Activated naive CD8-positive, alpha-beta T cell treated with anti-CD3 and anti-CD28 coated beads, Interleukin-2, amount 10 ng/mL, durations not matched to agents 7 days and 5 days (primary cell): ENCODE results near the gene CD4. TPM values are rescaled to one million over a fixed set of nuclear protein-coding genes. Genes with fewer than 3 reads are reported as not detected.
A peak's percentile ranks its signal among the peaks of the same experiment; 100 is the strongest.
"Not testable (repeated sequence)": the region's sequence is repeated elsewhere in the genome, so short reads cannot be mapped to it uniquely, and the experiment has no call there.

ENCODE experiments used
- ATAC-seq: fragments of 150-1000 bp; cut with Tn5 transposase; one replicate; pipeline ENCODE4 v1.10.0; 2021; ENCODE audit warnings: low read depth, moderate library complexity
- POLR2A ChIA-PET: fragments of 350-600 bp; sonication (Branson Sonifier 250); formaldehyde crosslinking; loops from one replicate; lab custom pipeline; 2021; ENCODE audit warnings: antibody characterized with exemption; lab: Charles Lee
- DNase-seq: peaks from one replicate; pipeline ENCODE4 v3.0.0; 2021
- H3K27ac Mint-ChIP-seq: one replicate; pipeline ENCODE4 v1.8.0; 2022; ENCODE audit warnings: mild to moderate bottlenecking, mixed read lengths
- H3K27me3 Mint-ChIP-seq: one replicate; pipeline ENCODE4 v1.8.0; 2022; ENCODE audit warnings: mild to moderate bottlenecking, moderate library complexity, mixed read lengths
- H3K36me3 Mint-ChIP-seq: one replicate; pipeline ENCODE4 v1.8.0; 2021; ENCODE audit warnings: mild to moderate bottlenecking, mixed read lengths
- H3K4me1 Mint-ChIP-seq: one replicate; pipeline ENCODE4 v1.8.0; 2021; ENCODE audit warnings: mixed read lengths
- H3K4me3 Mint-ChIP-seq: one replicate; pipeline ENCODE4 v1.8.0; 2022; ENCODE audit warnings: mild to moderate bottlenecking, moderate library complexity, mixed read lengths
- H3K9me3 Mint-ChIP-seq: one replicate; pipeline ENCODE4 v1.8.0; 2021; ENCODE audit warnings: mixed read lengths
- total RNA-seq, 2 experiments: library from RNA; stranded (reverse); gene quantifications; one replicate each; pipeline ENCODE4 v1.2.3, GENCODE V29; 2021

Gene CD4
- total RNA-seq, 2 experiments from 2014 or later = 2.6 to 3.0 TPM

DNA sequence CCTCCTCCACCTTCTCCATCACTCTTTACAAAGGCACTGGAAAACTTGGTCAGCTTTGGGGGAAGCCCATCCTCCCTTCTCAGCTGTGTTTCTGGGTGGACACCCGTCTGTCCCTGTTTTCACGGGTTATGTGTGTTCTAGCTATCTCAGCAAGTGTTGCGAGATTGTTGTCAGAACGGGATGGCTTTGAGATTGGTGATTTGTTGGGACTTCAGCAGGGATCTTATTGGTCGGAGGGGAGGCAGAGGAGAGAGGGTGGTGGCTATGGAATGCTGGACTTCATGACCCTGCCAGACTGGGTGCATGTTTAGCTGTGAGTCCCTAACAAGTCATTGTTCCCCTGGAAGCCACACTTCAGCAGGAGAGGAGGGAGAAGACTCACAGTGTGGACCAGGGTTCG is 64.7 kb downstream of the CD4 start:
- no peak for DNase-seq
- Mint-ChIP-seq H3K27me3 (no peaks in the 10 kb centered on the region), H3K36me3 (peaks cover 26% of the 10 kb centered on the region), H3K4me1 (peaks cover 31% of the 10 kb centered on the region), H3K27ac (peak overlapping the region; percentile 64), H3K9me3 (no peaks in the 10 kb centered on the region), H3K4me3 (peak overlapping the region; percentile 96)
- POLR2A ChIA-PET = interaction anchor here (0.5 to 7.2 kb wide), 6 partner anchors 12 to 174 kb away, joined by 6 to 106 read pairs (median 24); partner anchors contain the start of genes MLF2, SPSB2 and TPI1
- no peak for ATAC-seq

DNA sequence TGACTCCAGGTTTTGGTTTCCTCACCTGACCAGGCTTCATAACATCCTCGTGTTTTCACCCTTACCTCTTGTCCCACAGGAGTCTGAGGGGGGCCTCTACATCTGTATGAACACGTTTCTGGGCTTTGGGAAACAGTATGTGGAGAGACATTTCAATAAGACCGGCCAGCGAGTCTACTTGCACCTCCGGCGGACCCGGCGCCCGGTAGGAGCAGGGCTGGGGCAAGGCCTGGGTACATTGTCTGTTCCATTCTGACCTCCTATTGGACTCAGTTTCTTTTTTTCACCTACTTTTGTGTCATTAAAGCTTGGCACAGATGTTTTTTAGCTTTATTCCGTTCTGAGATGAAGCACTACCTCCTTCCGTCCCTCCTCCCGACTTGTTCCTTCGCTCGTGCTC is 66.0 kb downstream of the CD4 start:
- Mint-ChIP-seq H3K4me1 (peaks cover 19% of the 10 kb centered on the region), H3K4me3 (no peak overlapping the region), H3K9me3 (no peaks in the 10 kb centered on the region), H3K27ac (no peak overlapping the region), H3K27me3 (no peaks in the 10 kb centered on the region), H3K36me3 (peaks cover 17% of the 10 kb centered on the region)
- no peak for DNase-seq
- no peak for ATAC-seq
- POLR2A ChIA-PET = interaction anchor here (7.2 kb wide), 1 partner anchor 11 kb away, joined by 106 read pairs; the partner anchor contains the start of gene TPI1

DNA sequence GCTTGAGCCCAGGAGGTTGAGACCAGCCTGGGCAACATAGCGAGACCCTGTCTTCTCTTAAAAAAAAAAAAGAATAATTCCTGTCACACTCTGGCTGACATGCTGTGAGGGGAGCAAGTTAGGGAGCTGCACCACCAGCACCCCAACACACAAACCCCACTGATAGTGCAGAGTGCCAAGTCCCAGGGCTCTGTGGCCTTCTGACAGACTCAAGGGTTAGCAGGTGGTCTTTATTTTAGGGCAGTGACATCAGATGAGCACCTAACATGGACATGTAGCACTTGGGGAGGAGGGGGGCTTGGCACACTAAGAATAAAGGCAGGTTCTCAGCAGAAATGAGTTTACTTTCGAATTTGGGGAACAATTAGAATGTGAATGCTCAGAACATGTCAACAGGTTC is 69.5 kb downstream of the CD4 start:
- no peak for DNase-seq
- POLR2A ChIA-PET = no interaction called here
- Mint-ChIP-seq H3K36me3 (peaks cover 28% of the 10 kb centered on the region), H3K27ac (no peak overlapping the region), H3K4me1 (peaks cover 6% of the 10 kb centered on the region), H3K4me3 (no peak overlapping the region), H3K9me3 (no peaks in the 10 kb centered on the region), H3K27me3 (no peaks in the 10 kb centered on the region)
- no peak for ATAC-seq

DNA sequence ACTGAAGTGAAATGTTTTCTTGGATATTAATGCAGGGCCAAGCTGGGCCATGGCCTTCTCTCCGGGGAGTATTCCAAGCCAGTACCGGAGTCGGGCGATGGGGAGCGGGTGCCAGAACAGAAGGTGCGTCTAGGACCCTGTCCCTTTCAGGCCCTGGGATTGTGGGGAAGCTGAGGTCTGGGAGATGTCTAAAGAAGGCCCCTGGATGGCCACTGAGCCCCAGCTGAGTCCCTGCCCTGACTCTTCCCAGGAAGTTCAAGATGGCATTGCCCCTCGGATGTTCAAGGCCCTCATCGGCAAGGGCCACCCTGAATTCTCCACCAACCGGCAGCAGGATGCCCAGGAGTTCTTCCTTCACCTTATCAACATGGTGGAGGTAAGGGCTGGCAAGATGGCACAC is 70.8 kb downstream of the CD4 start:
- Mint-ChIP-seq H3K27me3 (no peaks in the 10 kb centered on the region), H3K4me1 (no peaks in the 10 kb centered on the region), H3K9me3 (no peaks in the 10 kb centered on the region), H3K4me3 (no peak overlapping the region), H3K36me3 (peaks cover 31% of the 10 kb centered on the region), H3K27ac (no peak overlapping the region)
- POLR2A ChIA-PET = interaction anchor here (1.0 to 3.2 kb wide), 3 partner anchors 8 to 12 kb away, joined by 4 to 16 read pairs (median 7); partner anchors contain the start of genes CDCA3, SPSB2 and USP5
- no peak for ATAC-seq
- no peak for DNase-seq

DNA sequence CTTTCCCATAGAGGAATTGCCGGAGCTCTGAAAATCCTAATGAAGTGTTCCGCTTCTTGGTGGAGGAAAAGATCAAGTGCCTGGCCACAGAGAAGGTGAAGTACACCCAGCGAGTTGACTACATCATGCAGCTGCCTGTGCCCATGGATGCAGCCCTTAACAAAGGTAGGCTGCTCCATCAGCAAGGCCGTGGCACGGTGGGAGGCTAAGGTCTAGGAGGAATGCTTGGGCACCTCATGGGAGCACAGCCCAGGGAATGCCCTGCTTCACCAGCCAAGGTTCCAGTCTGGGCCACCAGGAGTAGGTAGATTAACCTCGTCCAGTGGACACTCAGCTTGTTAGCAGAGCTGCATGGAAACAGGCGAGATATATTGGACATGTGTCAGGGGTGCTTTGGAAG is 71.6 kb downstream of the CD4 start:
- POLR2A ChIA-PET = interaction anchor here (2.0 to 3.2 kb wide), 2 partner anchors 9 to 11 kb away, joined by 7 to 16 read pairs; partner anchors contain the start of genes CDCA3, SPSB2 and USP5
- Mint-ChIP-seq H3K4me3 (no peak overlapping the region), H3K36me3 (peaks cover 29% of the 10 kb centered on the region), H3K9me3 (no peaks in the 10 kb centered on the region), H3K4me1 (no peaks in the 10 kb centered on the region), H3K27me3 (no peaks in the 10 kb centered on the region), H3K27ac (no peak overlapping the region)
- ATAC-seq (no peak), DNase-seq (no peak)

DNA sequence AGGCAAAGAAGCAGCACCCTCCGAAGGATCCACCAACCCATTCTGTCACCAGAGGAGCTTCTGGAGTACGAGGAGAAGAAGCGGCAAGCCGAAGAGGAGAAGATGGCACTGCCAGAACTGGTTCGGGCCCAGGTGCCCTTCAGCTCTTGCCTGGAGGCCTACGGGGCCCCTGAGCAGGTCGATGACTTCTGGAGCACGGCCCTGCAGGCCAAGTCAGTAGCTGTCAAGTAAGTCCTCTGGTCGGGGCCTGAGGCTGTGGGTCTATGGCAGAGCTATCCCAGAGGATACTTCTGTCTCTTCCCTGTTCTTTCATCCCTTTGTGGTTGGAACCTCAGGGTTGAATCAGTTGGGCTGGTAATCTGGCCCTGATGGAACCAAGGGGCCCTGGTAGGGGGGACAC is 72.1 kb downstream of the CD4 start:
- Mint-ChIP-seq H3K9me3 (no peaks in the 10 kb centered on the region), H3K4me3 (no peak overlapping the region)

DNA sequence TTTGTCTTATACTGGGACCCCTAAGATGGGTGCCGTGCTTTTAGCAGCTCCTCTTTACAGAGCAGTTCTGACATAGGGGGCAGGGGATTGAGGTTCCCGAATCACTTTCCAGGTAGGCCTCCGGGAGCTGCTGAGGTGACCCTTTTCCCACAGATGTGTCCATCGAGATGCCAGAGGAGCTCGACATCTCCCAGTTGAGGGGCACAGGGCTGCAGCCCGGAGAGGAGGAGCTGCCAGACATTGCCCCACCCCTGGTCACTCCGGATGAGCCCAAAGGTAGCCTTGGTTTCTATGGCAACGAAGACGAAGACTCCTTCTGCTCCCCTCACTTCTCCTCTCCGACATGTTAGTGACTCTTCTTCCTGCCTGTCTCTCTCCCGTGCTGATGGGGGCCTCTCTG is 73.7 kb downstream of the CD4 start:
- Mint-ChIP-seq H3K36me3 (peaks cover 29% of the 10 kb centered on the region), H3K27ac (no peak overlapping the region), H3K4me3 (no peak overlapping the region)

More for the DNA sequence above, 72.1 kb downstream of the CD4 start:
- DNase-seq (no peak), ATAC-seq (no peak)
- H3K27ac Mint-ChIP-seq = no peak overlapping the region
- peaks cover 1% of the 10 kb centered on the region for H3K4me1 Mint-ChIP-seq
- H3K36me3 Mint-ChIP-seq = peaks cover 29% of the 10 kb centered on the region
- no peaks in the 10 kb centered on the region for H3K27me3 Mint-ChIP-seq
- POLR2A ChIA-PET = interaction anchor here (1.1 to 3.2 kb wide), 3 partner anchors 10 to 157 kb away, joined by 3 to 16 read pairs (median 7); partner anchors contain the start of genes CDCA3, LPCAT3, SPSB2 and USP5

DNA sequence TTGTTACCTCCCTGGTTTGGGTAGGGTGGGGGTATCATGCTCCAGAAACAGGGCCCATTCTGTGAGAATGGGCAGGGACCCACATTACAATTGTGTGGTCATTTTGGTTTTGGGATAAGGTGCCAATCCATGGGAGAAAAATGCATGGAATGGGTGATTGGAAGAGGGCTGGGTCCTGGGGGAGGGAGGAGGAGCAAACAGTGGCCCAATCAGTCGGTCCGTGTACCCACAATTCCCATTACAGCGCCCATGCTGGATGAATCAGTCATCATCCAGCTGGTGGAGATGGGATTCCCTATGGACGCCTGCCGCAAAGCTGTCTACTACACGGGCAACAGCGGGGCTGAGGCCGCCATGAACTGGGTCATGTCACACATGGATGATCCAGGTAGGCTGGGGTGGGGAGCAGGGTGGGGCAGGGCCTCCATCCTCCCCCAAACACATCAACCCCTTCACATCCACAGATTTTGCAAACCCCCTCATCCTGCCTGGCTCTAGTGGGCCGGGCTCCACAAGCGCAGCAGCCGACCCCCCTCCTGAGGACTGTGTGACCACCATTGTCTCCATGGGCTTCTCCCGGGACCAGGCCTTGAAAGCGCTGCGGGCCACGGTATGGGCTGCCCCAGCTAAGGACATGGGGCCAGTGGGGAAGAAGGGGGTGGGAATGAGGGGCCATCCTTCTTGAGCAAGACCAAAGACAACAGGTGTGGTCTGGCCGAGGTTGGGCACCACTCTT is 74.4 kb downstream of the CD4 start:
- no peak for DNase-seq
- Mint-ChIP-seq H3K27me3 (no peaks in the 10 kb centered on the region), H3K4me3 (no peak overlapping the region), H3K9me3 (no peaks in the 10 kb centered on the region), H3K27ac (no peak overlapping the region), H3K36me3 (peaks cover 34% of the 10 kb centered on the region), H3K4me1 (peaks cover 7% of the 10 kb centered on the region)
- POLR2A ChIA-PET = interaction anchor here (1.4 to 7.5 kb wide), 3 partner anchors 11 to 175 kb away, joined by 4 to 106 read pairs (median 4); partner anchors contain the start of genes CDCA3, USP5 and ZNF384
- ATAC-seq = no peak

More for the DNA sequence above, 73.7 kb downstream of the CD4 start:
- H3K9me3 Mint-ChIP-seq = no peaks in the 10 kb centered on the region
- POLR2A ChIA-PET = interaction anchor here (0.5 to 7.5 kb wide), 2 partner anchors 10 to 289 kb away, joined by 3 to 106 read pairs; partner anchors contain the start of genes CDCA3 and USP5
- H3K4me1 Mint-ChIP-seq = peaks cover 4% of the 10 kb centered on the region
- ATAC-seq (no peak), DNase-seq (no peak)
- no peaks in the 10 kb centered on the region for H3K27me3 Mint-ChIP-seq

DNA sequence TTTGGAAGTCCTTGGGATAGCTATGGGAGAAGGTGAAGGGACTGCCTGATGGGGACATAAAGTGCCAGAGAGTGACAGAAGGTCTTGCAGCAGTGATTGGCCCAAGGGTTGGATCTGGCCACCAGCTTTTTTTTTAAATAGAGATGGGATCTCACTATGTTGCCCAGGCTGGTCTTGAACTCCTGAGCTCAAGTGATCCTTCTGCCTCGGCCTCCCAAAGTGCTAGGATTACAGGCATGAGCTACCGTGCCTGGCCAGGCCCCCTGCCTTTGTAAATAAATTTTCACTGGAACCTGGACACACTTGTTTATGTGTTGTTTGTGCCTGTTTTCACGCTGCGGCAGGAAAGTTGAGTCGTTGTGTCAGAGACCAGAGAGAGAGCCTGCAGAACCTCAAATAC is 76.0 kb downstream of the CD4 start:
- H3K27ac Mint-ChIP-seq, ATAC-seq, H3K4me3 Mint-ChIP-seq, H3K9me3 Mint-ChIP-seq, H3K27me3 Mint-ChIP-seq, DNase-seq: not testable (repeated sequence)
- H3K4me1 Mint-ChIP-seq = peaks cover 21% of the 10 kb centered on the region
- peaks cover 43% of the 10 kb centered on the region for H3K36me3 Mint-ChIP-seq
- POLR2A ChIA-PET = interaction anchor here (1.4 to 7.5 kb wide), 3 partner anchors 13 to 176 kb away, joined by 4 to 106 read pairs (median 4); partner anchors contain the start of genes CDCA3, USP5 and ZNF384

DNA sequence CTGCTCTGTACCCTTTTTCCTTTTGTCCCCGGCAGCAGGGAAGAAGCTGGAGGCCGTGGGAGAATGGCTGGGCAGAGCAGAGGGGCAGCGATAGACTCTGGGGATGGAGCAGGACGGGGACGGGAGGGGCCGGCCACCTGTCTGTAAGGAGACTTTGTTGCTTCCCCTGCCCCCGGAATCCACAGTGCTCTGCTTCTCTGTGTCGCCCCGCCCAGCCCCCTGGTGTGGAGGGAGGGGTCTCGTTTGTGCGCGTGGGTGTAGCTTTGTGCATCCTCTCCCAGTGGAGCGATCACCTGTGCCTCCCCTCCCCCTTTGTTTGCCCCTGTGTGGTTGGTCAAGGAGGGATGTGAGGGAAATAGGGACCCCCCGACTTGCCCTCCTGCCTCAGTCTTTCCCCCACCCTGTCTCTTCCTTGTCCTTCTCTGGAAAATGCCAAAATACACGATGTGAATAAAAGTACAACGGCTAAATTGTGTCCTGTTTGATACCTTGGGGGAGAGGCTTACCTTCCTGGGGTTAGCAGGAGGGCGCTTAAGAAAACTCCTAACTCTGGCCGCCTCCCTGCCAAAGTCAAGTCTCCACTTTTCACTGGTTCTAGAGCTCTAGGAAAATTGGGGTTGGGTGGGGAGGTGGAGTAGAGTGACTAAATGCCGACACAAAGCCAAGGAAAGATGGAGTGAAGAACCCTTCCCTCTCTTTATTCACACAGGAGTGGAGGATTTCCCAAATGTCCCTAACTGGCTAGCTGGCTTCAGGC is 77.0 kb downstream of the CD4 start:
- H3K9me3 Mint-ChIP-seq = no peaks in the 10 kb centered on the region
- H3K4me1 Mint-ChIP-seq = peaks cover 32% of the 10 kb centered on the region
- H3K27ac Mint-ChIP-seq = peak overlapping the region; percentile 12
- peak overlapping the region; percentile 95 for H3K4me3 Mint-ChIP-seq
- peaks cover 40% of the 10 kb centered on the region for H3K36me3 Mint-ChIP-seq
- DNase-seq (no peak), ATAC-seq (no peak)
- H3K27me3 Mint-ChIP-seq = no peaks in the 10 kb centered on the region
- POLR2A ChIA-PET = interaction anchor here (0.6 to 7.5 kb wide), 18 partner anchors 14 to 308 kb away, joined by 3 to 106 read pairs (median 4); partner anchors contain the start of genes C12orf57, CDCA3, COPS7A and ENO2

DNA sequence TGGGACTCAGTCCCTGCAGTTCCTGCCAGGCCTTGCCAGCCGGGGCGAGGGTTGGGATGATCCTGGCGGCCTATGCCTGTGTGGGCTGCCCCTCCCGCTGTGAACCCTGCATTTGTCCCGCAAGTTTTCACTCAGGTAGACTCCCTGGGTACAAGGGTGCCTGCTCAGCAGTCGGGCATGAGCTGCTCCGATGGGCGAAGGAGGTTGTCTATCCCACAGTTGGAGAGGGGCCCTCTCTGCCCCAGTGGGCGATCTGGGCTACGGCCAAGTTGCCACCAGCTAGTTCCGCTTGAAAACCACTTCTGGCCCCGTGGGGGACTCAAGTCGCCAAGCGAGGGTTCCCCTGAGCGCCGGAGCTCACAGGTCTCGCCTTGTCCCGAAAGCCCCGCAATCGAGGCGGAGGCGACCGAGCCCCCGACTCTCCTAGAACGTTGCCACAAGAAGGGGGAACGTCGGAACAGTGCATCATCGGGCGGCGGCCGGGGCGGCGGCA is 77.6 kb downstream of the CD4 start:
- H3K4me1 Mint-ChIP-seq = peaks cover 38% of the 10 kb centered on the region
- H3K27me3 Mint-ChIP-seq = no peaks in the 10 kb centered on the region
- no peak for DNase-seq

DNA sequence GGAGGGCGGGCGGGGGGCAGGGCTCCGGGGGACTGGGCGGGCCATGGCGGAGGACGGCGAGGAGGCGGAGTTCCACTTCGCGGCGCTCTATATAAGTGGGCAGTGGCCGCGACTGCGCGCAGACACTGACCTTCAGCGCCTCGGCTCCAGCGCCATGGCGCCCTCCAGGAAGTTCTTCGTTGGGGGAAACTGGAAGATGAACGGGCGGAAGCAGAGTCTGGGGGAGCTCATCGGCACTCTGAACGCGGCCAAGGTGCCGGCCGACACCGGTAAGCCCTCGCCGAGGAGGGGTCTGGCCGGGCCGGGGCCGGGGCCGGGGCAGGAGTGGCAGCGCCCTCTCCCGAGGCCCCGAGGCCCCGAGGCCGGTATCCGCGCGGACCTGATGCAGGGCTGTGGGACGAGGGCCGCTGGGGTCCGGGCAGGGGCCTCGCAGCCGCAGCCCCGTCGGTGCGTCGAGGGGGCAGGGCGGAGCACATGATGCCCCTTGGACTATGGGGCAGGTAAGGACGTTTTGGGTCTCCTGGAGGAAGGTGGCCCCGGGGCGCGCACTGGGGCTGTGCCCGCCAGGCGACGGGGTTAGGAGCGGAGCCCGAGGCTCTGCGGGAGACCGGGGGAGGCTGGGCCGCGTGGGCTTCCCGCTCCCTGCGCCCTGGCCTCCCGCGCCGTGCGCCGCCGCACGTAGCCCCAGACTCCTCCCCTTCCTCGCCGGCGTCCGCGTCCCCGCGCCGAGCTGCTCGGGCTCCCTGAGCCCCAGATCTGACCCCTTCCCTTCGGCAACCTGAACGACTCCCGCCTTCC is 78.3 kb downstream of the CD4 start, which contains the start of gene TPI1:
TSS of gene TPI1 (plus strand) at position 119 of the 798 bp plus-strand sequence. CDS start at position 155, 36 bp downstream.
- peak within 1 kb of the TSS; percentile 96 for H3K27ac Mint-ChIP-seq
- H3K36me3 Mint-ChIP-seq = peaks cover 38% of the 10 kb centered on the region
- H3K4me1 Mint-ChIP-seq = peaks cover 39% of the 10 kb centered on the region
- no peaks in the 10 kb centered on the region for H3K9me3 Mint-ChIP-seq
- peak within 1 kb of the TSS; percentile 95 for H3K4me3 Mint-ChIP-seq
- POLR2A ChIA-PET = interaction anchor here (0.7 to 7.5 kb wide), 25 partner anchors 14 to 241 kb away, joined by 3 to 106 read pairs (median 4); partner anchors contain the start of genes C12orf57, CDCA3, COPS7A and ENO2
- peak; percentile 65 for ATAC-seq
- DNase-seq = peak; percentile 85
- no peaks in the 10 kb centered on the region for H3K27me3 Mint-ChIP-seq

More for the DNA sequence above, 77.6 kb downstream of the CD4 start:
- Mint-ChIP-seq H3K9me3 (no peaks in the 10 kb centered on the region), H3K36me3 (peaks cover 39% of the 10 kb centered on the region), H3K4me3 (peak overlapping the region; percentile 95), H3K27ac (peak overlapping the region; percentile 96)
- no peak for ATAC-seq
- POLR2A ChIA-PET = interaction anchor here (0.6 to 7.5 kb wide), 21 partner anchors 14 to 309 kb away, joined by 3 to 106 read pairs (median 4); partner anchors contain the start of genes C12orf57, CDCA3, COPS7A and ENO2
